ENCODE measurements around the gene KASH5. TPM values are rescaled to one million over a fixed set of nuclear protein-coding genes. Genes with fewer than 3 reads are reported as not detected.

Gene KASH5
- total and polyA plus RNA-seq, 4 donors: 0.52 to 2.9 (median 1.5) TPM; not detected in 1

DNA sequence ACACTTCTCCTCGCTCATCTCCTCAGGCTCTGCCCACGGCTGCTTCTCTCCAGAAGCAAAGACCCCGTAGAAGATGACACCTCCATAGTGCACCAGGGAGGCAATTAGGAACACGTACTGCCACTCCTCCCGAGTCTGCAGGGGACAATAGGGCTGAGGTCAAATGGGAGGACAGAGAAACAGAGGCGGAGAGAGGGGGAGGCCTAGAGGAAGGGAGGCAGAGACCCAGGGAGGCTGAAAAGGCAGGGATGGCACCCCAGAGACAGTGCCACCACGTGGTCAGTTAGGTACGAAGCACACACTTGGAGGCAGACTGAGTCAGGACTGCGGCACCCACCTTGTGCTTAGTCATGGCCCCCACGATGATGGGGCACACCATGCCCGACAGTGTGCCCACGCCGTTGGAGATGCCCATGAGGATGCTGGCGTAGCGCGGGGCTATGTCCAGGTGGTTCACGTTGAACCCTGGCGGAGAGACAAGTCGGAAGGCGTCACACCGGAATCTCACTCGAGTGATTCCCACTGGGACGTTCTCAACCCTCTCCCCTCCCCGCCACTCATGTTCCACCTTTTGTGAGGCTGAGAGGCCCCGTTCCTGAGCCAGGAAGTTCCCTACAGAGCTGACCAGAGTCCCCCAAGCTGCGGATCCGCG is 42.8 kb downstream of the KASH5 start:
- 62 to 66% methylated on average over 28 of the region's 28 CpGs for WGBS, 2 donors
- TF ChIP-seq CTCF (IDR thresholded peaks at IDR 0.05; ENCODE audit: control extremely low read depth, extremely low read depth): no peak
- ATAC-seq (ENCODE audit: insufficient read depth, low FRiP score): no peak
- Histone ChIP-seq H3K4me3 (no peak overlapping the region), H3K9me3 (ENCODE audit: control insufficient read depth in 4 of 4, insufficient read depth in 3 of 4, low read length in 3 of 4) (peaks cover 0 to 4% (median 0%) of the 10 kb centered on the region in 4 donors), H3K27ac (ENCODE audit: low read depth in 1 of 2, low read length in 1 of 2) (no peak overlapping the region), H3K9ac (ENCODE audit: insufficient read depth in 1 of 2, low read length in 2 of 2) (no peak overlapping the region), H3K36me3 (ENCODE audit: control insufficient read depth in 4 of 4, insufficient read depth in 4 of 4, low read length in 4 of 4) (no peaks in the 10 kb centered on the region), H3K27me3 (ENCODE audit: control insufficient read depth in 3 of 3, insufficient read depth in 3 of 3, low read length in 2 of 3) (peaks cover 4 to 98% (median 84%) of the 10 kb centered on the region in 3 donors), H3K4me1 (ENCODE audit: control insufficient read depth in 5 of 5, insufficient read depth in 5 of 5, low read length in 5 of 5) (peaks cover 0 to 3% (median 0%) of the 10 kb centered on the region in 5 donors)
- DNase-seq: no peak

- no peak for DNase-seq
- 38 to 56% methylated on average over 26 to 29 of the region's 29 CpGs for WGBS, 2 donors
- H3K27me3 ChIP-seq (ENCODE audit: control insufficient read depth in 3 of 3, insufficient read depth in 3 of 3, low read length in 2 of 3): peaks cover 4 to 98% (median 84%) of the 10 kb centered on the region in 3 donors
Measured at GRCh38 chr19:49431330-49431749, 43.3 kb downstream of the KASH5 start.

DNA sequence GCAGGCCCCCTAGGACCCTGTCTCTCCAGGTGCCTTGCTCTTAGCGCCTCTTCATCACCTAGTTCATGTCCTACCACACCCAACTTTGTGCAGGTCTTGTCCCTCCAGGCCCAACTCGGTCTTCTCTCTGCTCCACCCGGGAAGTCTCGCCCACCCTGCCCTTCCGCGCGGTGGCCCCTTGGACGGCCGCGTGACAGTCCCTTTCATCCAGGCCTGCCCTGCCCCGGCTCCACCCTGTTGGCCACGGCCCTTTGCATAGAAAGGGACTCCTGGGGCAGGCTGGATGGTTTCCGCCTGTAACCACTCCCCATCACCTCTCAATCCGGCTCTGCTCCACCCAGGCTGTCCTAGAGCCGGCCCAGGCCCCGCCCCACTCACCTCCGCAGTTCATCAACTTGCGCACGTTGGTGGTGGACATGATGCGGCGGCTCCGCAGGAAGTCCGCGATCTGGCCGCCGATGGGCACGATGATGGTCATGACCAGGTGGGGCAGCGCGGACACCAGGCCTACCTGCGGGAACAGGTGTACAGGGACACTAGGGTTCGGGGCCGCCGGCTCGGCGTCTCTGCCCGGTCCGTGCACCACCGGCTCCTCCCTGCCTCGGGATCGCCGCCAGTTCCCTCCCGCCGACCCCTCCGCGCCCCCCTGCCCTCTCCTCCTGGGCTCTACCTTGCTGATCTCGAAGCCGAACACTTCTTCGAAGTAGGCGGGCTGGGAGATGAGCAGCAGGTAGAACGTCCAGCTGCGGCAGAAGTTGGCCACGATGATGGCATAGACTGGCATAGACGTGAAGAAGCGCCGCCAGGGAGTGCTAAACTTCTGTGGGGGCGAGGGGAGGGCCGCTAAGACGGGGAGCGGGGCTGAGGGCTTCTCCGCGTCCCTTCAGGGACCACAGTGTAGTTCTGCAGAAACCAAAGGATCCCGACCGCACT is 44.4 kb downstream of the KASH5 start:
- H3K27ac ChIP-seq (ENCODE audit: low read depth in 1 of 2, low read length in 1 of 2): no peak overlapping the region
- no peak overlapping the region for H3K4me3 ChIP-seq
- peaks cover 0 to 5% (median 0%) of the 10 kb centered on the region in 5 donors for H3K4me1 ChIP-seq (ENCODE audit: control insufficient read depth in 5 of 5, insufficient read depth in 5 of 5, low read length in 5 of 5)
- WGBS, 2 donors: 7 to 9% methylated on average over 58 to 63 of the region's 63 CpGs
- H3K9ac ChIP-seq (ENCODE audit: insufficient read depth in 1 of 2, low read length in 2 of 2): no peak overlapping the region
- no peak for TF ChIP-seq CTCF (IDR thresholded peaks at IDR 0.05; ENCODE audit: control extremely low read depth, extremely low read depth)
- DNase-seq (no peak), ATAC-seq (ENCODE audit: insufficient read depth, low FRiP score) (no peak)
- peaks cover 0 to 7% (median 0%) of the 10 kb centered on the region in 4 donors for H3K9me3 ChIP-seq (ENCODE audit: control insufficient read depth in 4 of 4, insufficient read depth in 3 of 4, low read length in 3 of 4)
- H3K27me3 ChIP-seq (ENCODE audit: control insufficient read depth in 3 of 3, insufficient read depth in 3 of 3, low read length in 2 of 3): peaks cover 4 to 98% (median 84%) of the 10 kb centered on the region in 3 donors
- no peaks in the 10 kb centered on the region for H3K36me3 ChIP-seq (ENCODE audit: control insufficient read depth in 4 of 4, insufficient read depth in 4 of 4, low read length in 4 of 4)

More at GRCh38 chr19:49431330-49431749, 43.3 kb downstream of the KASH5 start:
- Histone ChIP-seq H3K9ac (ENCODE audit: insufficient read depth in 1 of 2, low read length in 2 of 2) (no peak overlapping the region), H3K9me3 (ENCODE audit: control insufficient read depth in 4 of 4, insufficient read depth in 3 of 4, low read length in 3 of 4) (peaks cover 0 to 5% (median 0%) of the 10 kb centered on the region in 4 donors), H3K4me3 (no peak overlapping the region), H3K4me1 (ENCODE audit: control insufficient read depth in 5 of 5, insufficient read depth in 5 of 5, low read length in 5 of 5) (peaks cover 0 to 3% (median 0%) of the 10 kb centered on the region in 5 donors), H3K36me3 (ENCODE audit: control insufficient read depth in 4 of 4, insufficient read depth in 4 of 4, low read length in 4 of 4) (no peaks in the 10 kb centered on the region), H3K27ac (ENCODE audit: low read depth in 1 of 2, low read length in 1 of 2) (no peak overlapping the region)
- ATAC-seq (ENCODE audit: insufficient read depth, low FRiP score): no peak
- TF ChIP-seq CTCF (IDR thresholded peaks at IDR 0.05; ENCODE audit: control extremely low read depth, extremely low read depth): no peak

Data from lung (tissue), 12 donors.